HG03575 (cell line): Measurements from ENCODE around the gene SLC12A7.

ENCODE experiments used
- ATAC-seq: cut with Tn5 transposase; IDR thresholded peaks from one replicate; pipeline ENCODE4 v1.9.1; 2021; ENCODE audit not compliant: unreplicated experiment, insufficient number of reproducible peaks, low FRiP score; ENCODE audit errors: extremely low read depth

SLC12A7 gene

DNA sequence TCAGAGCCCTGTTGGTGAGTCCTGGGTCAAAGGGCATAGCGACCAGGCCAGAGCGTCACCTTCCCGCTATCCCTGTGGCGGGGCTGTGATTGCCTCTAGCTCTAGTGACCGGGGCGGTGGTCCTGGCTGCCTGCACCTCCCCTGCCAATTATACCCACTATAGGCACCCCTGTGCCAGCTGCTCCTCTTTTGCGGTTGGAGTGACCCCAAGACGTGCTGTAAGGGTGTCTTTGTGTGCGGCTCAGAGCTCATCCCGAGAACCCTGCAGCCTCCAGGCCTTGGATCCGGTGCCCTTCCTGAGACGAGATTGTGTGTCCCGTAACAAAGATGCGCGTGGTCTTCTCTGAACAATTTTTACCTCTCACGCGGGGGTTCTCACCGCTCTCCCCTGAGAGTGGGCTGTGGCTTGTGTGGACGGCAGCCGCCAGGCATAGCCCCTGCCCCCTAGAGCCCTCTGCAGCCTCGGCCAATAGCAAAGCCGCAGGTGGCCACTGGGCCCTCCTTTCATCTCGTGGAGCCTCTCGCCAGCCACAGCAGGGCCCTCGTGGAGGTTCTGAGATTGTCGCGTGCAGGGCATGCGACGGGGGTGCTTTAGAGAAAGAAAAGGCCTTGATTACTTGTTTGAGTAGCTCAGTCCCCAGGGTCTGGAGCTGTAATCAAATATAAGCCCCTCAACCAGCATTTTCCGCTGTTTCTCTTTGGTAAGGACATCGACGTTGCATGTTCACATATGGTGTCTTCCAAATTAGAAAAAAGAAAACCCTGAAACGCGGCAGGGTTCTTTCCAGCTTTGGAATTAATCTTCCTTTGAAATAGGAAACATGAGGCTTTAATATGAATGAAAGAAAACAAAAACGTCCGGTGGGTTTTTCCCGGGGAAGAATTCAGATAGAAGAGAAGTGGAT, 92.6 kb downstream of the SLC12A7 start:
- ATAC-seq = no peak

DNA sequence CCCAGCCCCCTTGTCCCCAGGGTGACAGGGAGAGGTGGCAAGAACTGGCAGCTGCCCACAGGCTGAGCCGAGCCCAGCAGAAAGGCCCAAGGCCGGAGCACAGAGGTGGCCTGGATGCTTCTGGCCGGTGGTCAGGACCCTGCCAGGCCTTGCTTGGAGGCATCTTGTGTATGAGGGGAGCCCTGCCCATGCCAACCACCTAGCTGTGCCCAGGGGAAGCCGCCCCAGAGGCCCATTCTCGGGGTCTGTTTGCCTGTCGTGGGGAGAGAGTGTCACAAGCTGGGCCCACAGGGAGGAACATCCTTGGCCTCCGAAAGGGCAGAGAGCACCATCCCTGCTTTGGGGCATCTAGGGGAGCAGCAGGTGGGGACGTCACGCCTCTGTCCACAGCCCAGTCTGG, 93.3 kb downstream of the SLC12A7 start:
- no peak for ATAC-seq

DNA sequence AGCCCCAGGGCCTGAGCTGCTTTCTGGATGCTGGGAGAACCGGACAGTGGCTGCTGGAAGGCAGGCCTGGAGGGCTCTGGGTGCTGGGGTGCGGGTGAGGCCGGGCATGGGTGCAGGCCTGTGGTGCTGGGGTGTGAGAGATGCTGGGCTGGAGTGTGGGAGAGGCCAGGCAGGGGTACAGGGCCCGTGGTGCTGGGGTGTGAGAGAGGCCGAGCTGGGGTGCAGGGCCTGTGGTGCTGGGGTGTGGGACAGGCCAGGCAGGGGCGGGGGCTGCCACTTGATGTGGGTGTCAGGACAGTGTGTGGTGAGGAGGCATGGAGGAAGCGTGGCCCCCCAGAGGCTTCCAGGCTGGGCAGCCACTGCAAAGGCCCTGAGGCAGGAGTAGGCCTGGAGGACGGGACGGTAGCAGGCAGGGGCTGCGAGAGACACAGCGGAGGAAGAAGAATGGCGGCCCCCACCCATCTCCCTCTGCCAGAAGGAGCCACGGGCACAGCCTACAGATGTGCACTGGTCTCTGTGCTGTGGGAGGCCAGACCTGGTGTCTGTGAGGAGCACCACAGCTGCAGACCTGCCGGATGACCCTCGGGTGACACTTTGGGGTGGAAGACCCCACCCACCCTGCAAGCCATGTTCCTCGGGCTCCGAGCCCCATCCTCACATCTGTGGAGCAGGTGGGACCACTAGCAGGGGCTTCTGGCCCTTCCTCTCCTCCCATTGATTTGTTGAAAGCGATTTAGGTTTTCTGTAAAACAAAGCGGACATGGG, 94.0 kb downstream of the SLC12A7 start:
- ATAC-seq = no peak

DNA sequence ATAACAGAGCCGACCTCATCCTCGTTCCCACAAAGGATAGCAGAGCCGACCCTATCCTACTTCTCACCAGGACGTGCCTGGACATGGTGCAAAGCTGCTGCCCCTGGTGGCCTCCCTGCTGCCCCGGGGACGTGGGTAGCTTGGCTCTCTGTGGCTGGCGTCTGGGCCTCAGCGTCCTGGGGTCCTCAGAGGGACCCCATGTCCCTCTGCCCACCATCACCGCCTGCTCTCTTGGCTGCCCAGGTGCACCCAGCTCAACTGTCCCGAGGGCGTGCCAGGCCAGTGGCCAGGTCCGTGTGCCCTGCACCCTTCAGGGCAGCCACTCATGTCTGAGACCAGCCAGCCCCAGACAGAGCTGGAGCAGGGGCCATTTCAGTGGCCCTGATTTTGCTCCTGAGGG, 94.8 kb downstream of the SLC12A7 start:
- ATAC-seq = no peak

DNA sequence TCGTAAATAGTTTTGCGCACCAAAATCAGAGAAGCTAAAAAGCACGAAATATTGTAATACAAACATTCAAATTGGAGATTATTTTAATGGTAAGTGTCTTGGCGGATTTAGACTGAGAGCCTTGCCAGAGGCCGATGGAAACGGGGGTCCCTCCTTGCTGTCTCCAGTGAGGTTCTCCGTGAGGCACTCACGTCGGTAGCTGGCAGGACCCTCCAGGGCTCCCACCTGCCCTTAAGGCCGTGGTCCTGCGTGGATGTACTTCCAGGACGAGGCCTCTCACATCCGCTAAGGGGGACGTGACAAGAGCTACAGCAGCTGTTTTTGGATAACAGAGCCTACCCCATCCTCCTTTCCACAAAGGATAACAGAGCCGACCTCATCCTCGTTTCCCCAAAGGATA, 95.4 kb downstream of the SLC12A7 start:
- ATAC-seq = no peak

DNA sequence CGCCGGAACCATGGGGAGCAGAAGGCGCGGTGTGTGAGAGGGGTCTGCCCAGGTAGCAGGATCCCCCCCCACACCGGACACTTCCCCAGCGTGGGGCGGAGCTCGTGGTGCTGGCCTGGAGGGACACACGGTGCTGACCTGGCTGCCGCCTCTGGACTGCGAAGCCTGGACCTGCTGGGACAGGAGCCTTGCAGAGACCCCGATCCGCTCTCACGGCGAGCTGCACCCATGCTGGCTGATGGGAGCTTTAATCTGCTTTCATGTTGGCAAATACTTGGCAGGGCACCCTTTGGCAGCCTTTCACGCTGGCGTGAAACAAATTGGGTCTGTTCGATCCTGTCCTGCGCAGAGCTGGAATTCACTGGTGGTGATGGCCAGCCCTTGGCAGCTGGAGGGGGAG, 95.8 kb downstream of the SLC12A7 start:
- no peak for ATAC-seq

DNA sequence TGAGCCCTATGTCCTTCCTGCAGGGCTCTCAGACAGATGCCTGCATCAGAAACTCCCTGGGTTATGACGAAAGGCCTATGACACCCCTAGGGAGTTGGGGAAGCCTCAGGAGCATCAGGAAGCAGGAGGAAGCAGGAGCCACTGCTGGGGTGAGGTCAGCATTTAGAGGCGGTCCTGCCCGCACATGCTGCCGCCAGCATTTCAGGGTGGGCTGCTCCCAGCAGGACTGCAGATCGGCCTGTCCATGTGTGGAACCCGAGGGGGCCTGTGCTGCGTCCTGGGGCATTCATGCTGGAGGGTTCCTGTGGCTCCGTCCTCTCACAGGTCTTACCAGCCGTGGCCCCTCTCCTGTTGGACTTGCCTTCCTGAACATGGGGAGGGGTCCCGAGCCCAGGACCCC, 96.4 kb downstream of the SLC12A7 start:
- no peak for ATAC-seq

DNA sequence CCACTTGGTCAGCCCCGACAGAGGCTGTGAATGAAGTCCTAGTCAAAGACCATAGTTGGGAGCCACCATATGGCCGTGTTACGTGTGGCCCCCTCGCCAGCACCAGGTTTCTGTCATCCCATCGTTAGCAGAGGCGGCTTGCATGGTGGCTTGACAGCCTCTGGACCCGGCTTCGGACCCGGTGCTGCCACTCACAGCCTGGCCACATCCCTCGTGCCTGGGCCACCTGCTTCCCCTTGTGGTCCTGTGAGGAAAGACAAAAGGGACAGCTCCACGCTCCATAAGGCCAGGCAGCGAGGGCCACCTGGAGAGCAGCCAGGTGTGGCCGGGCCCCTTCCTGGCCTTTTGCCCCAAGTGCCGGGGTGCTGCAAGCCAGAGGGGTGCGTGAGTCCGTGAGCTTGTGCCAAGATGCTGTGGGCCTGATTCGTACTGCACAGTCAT, 97.1 kb downstream of the SLC12A7 start:
- no peak for ATAC-seq

DNA sequence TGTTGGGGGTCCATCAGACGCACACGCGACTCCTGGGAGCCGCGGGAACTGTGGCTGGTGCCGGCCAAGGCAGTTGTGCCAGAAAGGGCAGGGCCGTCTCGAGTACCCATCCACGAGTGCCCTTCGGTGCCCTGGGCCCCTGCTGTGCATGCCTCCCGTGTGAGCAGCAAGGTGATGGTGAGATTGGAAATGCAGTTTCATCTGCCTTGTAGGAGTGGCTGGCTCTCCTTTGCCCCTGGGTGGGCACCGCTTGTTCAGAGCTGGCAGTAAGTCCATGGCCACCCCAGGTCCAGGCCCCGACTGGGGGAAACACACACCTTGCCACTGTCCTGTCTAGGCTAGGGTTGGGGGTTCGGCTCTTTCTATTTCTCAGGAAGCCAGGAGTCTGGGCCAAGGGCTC, 97.5 kb downstream of the SLC12A7 start:
- no peak for ATAC-seq

DNA sequence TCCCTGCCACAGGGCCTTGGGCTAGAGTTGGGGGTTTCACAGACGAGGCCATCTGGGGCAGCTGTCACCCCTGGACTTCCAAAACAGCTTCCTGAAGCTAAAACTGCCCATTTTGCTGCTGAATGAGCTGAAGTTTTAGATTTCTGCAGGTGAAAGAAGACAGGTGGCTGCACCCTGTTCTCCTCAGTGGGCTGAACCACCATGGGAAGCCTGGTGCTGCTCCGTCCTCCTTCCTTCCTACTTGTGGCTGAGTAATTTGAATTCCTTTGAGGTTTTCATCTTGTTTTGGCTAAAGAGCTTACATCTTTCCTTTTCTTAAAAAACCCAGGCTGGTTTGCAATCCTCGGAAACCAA, 97.9 kb downstream of the SLC12A7 start:
- no peak for ATAC-seq

DNA sequence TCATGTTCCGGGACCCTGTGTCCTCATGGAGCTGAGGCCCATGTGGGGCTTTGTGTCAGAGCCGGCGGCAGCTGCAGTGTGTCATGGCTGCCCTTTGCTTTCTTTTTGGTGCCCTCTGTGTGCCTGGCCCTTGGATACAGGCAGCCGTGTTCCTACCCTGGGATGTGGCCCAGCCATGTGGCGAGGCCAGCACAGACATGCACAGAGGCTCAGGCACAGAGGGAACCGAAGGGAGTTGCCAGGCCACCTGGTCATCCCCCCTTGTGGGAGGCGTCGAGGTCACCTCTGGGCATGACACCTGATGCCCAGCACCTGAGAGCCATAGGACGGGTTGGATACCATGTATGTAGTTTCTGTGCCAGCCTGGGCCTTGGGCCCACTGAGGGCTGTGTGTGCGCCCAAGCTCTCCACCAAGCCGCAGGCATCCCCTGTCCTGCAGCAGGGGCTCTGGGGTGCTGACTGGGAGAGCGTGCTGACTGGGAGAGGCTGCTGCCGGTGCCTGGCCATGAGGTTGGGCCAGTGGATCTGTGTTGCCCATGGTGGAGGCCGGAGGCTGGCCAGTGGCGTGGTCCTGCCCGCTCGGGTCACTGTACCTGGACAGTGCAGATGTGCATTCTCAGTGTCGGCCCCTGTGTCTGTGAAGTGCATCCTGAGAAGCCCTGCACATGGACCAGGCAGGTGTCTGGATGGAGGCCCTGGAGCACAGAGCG, 98.5 kb downstream of the SLC12A7 start:
- ATAC-seq = no peak

DNA sequence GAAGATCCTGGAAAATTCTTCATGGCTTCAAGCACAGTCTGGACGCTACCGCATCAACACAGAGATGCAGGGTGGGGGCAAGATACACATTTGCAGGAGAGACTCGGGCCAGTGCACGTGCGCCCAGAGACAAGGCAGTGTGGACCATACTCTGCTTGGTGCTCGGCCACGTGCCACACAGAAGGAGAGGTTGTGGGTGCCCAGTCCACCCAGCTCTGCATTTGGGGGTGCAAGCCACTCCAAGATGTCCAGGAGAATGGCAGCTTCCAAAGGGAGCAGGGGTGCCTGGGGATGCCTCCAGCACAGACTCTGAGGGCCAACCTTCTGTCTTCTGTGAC, 99.0 kb downstream of the SLC12A7 start:
- ATAC-seq = no peak

DNA sequence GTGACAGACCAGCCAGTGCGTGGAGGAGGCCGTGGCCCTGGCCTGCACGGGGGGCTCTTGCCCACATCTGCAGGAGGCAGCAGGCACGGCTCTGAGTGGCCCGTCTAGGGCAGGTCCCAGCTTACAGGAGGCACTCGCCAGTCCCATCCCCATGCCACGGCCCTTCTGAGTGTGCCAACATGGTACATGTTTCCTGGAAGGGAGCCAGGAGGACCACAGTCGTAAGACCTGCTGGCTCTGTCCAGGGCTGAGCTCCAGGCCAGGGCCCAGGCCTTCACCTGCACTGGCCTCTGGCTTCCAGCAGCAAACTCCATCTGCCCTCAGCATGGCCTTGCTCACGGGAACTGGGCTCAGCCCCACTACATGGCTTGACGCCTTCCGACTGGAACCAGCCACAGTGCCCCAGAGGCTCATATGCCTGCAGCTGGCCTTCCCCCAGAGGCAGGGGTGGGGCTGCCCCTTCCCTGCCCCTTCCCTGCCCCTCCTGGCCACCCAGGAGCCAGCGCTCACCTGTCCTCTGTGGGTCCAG, 99.5 kb downstream of the SLC12A7 start:
- no peak for ATAC-seq

DNA sequence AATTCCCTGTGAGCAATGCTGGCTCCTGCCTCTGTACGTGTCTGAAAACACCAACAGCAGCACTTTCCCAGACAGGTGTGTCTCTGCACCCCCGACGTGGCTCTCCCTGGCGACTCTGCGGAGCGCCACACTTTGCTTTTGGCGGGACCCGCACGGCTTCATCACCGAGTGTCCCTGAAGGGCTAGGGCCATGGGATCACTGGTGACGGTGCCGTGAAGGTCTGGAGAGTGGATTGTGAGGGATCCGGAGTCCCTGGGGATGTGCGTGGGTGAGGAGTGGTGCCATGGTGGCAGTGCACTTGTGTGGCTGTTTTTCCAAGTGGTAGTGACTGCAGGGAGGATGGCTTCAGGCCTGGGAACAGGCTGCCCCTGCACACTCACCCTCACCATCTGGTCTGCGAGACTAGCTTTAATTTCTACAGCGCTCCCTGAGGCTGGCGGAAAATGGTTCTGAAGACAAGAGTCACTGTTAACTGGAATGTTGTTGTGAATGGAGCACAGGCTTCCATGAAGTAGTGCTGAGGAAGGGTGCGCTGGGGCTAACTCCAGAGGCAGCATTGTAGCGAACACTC, 100.0 kb downstream of the SLC12A7 start:
- no peak for ATAC-seq

DNA sequence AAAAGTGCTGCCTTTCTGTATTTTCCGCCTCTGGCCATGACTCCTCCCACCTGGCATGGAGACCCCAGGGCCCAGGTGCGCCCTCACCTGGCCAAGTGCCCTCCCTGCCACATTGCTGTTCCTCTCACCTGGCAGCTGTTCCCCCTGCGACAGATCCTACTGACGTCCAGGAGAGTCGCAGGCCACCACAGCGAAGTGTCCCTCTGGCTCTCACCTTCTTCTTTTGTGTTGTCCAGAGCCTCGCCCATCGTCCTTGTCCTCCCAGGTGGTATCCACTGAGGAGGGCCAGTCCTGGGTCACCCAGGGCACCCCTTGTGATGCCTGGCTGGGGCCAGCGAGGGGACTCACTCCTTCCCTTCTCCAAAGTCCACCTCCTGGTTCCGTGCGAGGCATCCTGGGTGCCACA, 100.6 kb downstream of the SLC12A7 start:
- no peak for ATAC-seq

DNA sequence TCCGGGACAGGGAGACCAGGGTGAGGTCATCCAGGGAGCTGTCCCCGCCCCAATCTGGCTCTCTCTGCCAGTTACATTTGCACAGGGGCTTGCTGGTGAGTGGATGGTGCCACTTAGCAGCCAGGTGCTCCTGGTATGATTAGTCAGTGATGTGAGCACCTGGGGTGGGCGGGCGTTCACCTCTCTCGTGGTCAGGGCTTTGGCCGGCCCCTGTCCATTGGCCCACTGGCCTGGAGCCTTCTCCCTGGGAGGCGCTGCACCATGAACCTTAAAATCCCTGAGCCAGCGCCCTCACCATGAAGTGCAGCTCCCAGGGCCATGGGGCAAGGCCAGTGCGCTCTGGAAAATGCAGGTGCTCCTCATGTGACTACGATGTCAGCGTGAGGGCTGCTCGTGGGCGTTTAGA, 101.2 kb downstream of the SLC12A7 start:
- no peak for ATAC-seq

DNA sequence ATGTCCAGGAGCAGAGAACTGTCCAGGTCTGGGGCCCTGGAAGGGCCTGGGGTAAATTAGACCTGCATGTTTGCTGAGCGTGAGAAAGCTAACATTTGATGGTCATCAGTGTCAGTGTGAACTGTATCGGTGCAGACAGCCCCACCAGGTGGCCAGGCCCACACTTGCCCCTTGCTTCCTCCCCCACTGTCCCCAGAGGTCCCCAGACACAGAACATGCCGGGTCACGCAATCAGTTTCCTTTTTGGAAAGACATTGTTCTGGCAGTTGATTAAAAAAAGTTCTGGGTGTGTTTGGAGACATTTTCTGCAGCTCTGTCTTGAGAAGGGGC, 101.7 kb downstream of the SLC12A7 start:
- ATAC-seq = no peak

DNA sequence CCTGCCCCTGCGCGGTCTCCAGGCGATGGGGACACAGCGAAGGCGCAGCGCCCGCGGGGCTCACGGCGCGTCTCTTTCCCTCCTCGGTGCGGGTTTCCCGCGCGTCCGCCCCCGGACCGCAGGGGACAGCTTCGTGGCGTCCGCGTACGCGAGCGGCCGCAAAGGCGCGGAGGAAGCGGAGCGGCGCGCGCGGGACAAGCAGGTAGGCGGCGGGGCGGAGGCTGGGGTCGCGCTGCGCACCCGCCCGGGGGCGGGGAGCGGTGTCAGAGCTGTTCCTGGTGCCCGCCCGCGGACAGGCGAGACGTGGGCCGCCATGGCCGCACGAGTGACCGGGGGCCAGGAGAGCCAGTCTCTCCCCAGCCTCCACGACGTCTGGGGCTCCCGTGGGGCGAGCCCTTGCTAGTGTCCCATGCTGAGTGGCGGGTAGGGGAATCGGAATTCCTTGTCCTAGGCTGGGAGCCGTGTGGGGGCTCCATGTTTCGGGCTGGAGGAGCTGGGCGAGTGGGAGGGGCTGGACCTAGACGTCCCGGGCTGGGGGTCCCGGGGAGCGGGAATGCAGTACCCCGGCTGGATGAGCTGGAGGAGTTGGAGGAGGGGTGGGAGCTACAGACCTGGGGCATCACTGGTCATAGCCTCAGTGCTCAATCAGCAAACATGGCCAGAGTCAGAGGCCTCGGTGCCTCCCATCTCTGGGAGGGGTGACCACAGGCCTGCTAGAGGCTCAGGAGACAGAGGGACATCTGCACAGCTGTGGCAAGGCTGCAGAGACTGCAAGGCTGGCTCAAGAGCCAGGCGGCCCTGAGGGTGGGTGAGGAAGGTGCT, 102.3 kb downstream of the SLC12A7 start:
- no peak for ATAC-seq
